ENCODE measurements around the gene DOHH.

DOHH gene

DNA sequence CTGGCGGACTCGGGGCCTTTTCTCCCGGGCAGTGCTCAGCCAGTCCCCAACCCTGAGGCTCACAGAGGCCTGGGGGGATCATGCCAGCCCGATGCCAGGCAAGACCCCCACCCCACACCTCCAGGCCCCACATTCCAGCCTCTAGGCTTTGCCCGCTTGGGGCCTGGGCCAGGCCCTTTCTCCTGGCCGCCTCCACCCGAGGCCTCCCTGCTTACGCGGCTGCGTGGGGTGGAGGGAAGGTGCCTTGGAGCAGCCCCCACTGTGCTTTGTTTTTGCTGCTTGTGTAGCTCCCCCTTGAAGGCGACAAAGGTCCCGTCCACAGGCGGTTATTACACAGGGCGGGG lies 58.5 kb downstream of the DOHH start:
- DNase-seq (ENCODE audit: low read depth in 2 of 2): no peak

DNA sequence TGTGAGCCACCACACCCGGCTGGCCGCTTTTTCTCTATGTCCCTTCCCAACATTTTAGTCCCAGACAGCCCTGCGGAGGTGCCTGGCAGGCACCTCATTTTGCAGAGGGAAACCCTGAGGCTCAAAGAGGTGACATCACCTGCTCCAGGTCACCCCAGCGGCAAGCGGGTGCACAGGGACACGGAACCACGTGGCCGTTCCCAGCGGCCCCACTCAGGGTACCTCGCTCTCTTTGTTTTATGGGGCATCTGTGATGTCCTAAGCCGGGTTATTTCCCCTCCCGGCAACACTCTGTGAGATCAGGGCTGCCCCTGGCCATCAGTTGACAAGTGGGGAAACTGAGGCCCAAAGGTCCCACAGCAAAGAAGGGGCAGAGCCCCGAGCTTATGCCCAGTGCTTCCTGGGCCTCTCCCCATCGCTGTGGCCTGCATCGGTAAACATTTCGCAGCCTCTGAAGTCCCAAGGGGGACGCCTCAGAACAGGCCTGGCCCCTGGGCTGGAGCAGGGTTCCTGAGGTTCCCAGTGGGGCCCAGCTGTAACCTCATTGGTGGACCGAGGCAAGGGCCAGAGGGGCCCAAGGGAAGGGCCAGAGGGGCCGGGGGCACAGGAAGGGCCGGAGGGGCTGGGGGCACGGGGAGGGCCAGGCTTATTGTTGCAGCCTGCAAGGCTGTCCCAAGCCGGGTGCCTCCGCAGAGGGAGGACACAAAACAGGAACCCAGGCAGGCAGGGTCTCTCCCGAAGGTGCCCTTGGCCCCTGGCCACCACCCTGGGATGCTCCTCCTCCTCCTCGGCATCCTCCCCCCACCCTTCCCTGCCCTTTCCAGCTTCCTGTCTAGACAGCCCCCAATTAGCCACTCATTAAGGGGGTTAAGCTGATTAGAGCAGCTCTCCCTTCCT lies 59.1 kb downstream of the DOHH start:
- DNase-seq (ENCODE audit: low read depth in 2 of 2): no peak

All from stimulated activated CD4-positive, alpha-beta T cell treated with anti-CD3 and anti-CD28 coated beads, Interleukin-4, amount 100 ng/mL, for 48 hours (primary cell).